ENCODE measurements around the gene TM6SF1. TPM values are rescaled to one million over a fixed set of nuclear protein-coding genes. Genes with fewer than 3 reads are reported as not detected.

TM6SF1 gene
- total and polyA plus RNA-seq, 2 of the 8 experiments (the other 6 are each of a cell fraction or from before 2014, with no cell fraction given): 0.74 to 1.0 TPM

GRCh38 chr15:83174891-83175290, 67.4 kb downstream of the TM6SF1 start:
- 92% methylated on average over 1 of the region's 1 CpG; no CpG with 5 or more reads in 1 of the 2 experiments for WGBS, 2 experiments (ENCODE audit: extremely low coverage in 1 of 2, insufficient coverage in 1 of 2, insufficient read length in 1 of 2, insufficient replicate concordance in 2 of 2, low coverage in 1 of 2, low lambda C conversion rate in 2 of 2, missing lambda C conversion rate in 1 of 2)
- H2BK5ac ChIP-seq (ENCODE audit: low read depth, low read length): no peak overlapping the region
- no peak overlapping the region for H3K27ac ChIP-seq (ENCODE audit: low read depth, low read length)
- DNase-seq (ENCODE audit: low read depth in 1 of 2, low spot score in 2 of 2) (no peak), FAIRE-seq (no peak)
- no peak overlapping the region for H2BK15ac ChIP-seq (ENCODE audit: low read length)
- H3K23me2 ChIP-seq (ENCODE audit: low read depth, low read length): no peaks in the 10 kb centered on the region; the same call in 1 of the 2 replicates
- H3K4me1 ChIP-seq (replicated peaks in 1 of 4; ENCODE audit: control insufficient read depth in 3 of 4, insufficient read depth in 4 of 4, low read length in 3 of 4): peaks cover 0 to 4% (median under 1%) of the 10 kb centered on the region in 4 experiments; a peak in 3 of 7 replicates
- no peak for TF ChIP-seq KDM4A (IDR thresholded peaks at IDR 0.05; ENCODE audit: low read depth, low read length, severe bottlenecking)
- no peak for TF ChIP-seq HDAC6 (IDR thresholded peaks at IDR 0.05; ENCODE audit: low read depth, low read length)
- H4K91ac ChIP-seq (replicated peaks; ENCODE audit: insufficient read length, low read length): no peak overlapping the region
- H2BK120ac ChIP-seq (replicated peaks; ENCODE audit: low read depth, low read length): no peak overlapping the region
- no peak overlapping the region for H3K18ac ChIP-seq (ENCODE audit: extremely low read depth, low read length)
- H3K4me3 ChIP-seq (ENCODE audit: extremely low read depth in 1 of 4, insufficient read depth in 2 of 4, low read depth in 3 of 4, low read length in 4 of 4): no peak overlapping the region
- no peaks in the 10 kb centered on the region for H3K9me3 ChIP-seq (ENCODE audit: insufficient read depth in 2 of 2, low read depth in 1 of 2, low read length in 1 of 2)
- H3K79me2 ChIP-seq (ENCODE audit: control insufficient read depth in 1 of 2, insufficient read depth in 2 of 2, low read length in 2 of 2): peaks cover 2 to 92% of the 10 kb centered on the region in 2 experiments; a peak in 3 of 4 replicates
- no peak overlapping the region for H2AK5ac ChIP-seq (ENCODE audit: low read depth, low read length)
- H2AFZ ChIP-seq (ENCODE audit: low read length): no peak overlapping the region
- no peak overlapping the region for H3K23ac ChIP-seq (ENCODE audit: insufficient read length)
- H3K4ac ChIP-seq (replicated peaks; ENCODE audit: insufficient read length, low read depth, low read length): no peak overlapping the region
- ChIA-PET POLR2A (ENCODE audit: partially characterized antibody) (interaction anchor here (1.0 kb wide), 1 partner anchor 33 kb away, joined by 3 read pairs; the partner anchor contains the start of gene HDGFL3), CTCF (ENCODE audit: partially characterized antibody) (interaction anchor here (1.2 kb wide), 1 partner anchor 10 kb away, joined by 3 read pairs; no protein-coding TSS in a partner anchor)
- H3K79me1 ChIP-seq (ENCODE audit: low read depth, low read length): peaks cover 7% of the 10 kb centered on the region
- H2BK12ac ChIP-seq (ENCODE audit: low read depth, low read length): no peak overlapping the region
- H4K5ac ChIP-seq (ENCODE audit: insufficient read length, low read depth, low read length): no peak overlapping the region
- H4K20me1 ChIP-seq (replicated peaks in 1 of 2; ENCODE audit: control insufficient read depth in 1 of 2, insufficient read depth in 2 of 2, low read length in 2 of 2): peaks cover 0 to 6% of the 10 kb centered on the region in 2 experiments
- H3K36me3 ChIP-seq (ENCODE audit: control insufficient read depth in 2 of 4, insufficient read depth in 4 of 4, low read length in 3 of 4): peaks cover 0 to 3% (median 0%) of the 10 kb centered on the region in 4 experiments; a peak in 1 of 8 replicates
- H3K56ac ChIP-seq (replicated peaks; ENCODE audit: insufficient read length, low read depth, low read length): no peak overlapping the region
- H3K27me3 ChIP-seq (replicated peaks in 1 of 4; ENCODE audit: control insufficient read depth in 3 of 4, extremely low read depth in 1 of 4, insufficient read depth in 3 of 4, low read length in 3 of 4): no peaks in the 10 kb centered on the region
- H3K14ac ChIP-seq (ENCODE audit: insufficient read length): no peak overlapping the region
- H2BK20ac ChIP-seq (ENCODE audit: low read length): no peak overlapping the region
- no peak overlapping the region for H4K8ac ChIP-seq (ENCODE audit: extremely low read depth, insufficient read depth, low read length)
- no peak overlapping the region for H3K9ac ChIP-seq (replicated peaks in 1 of 4; ENCODE audit: extremely low read depth in 1 of 4, low read depth in 3 of 4, low read length in 3 of 4)
- H3K4me2 ChIP-seq (ENCODE audit: insufficient read depth in 1 of 2, low read depth in 2 of 2, low read length in 2 of 2): no peak overlapping the region

Measured in H1 (cell line).